Spleen (tissue), 11 donors: ENCODE data around the gene CYBA. TPM values are rescaled to one million over a fixed set of nuclear protein-coding genes. Genes with fewer than 3 reads are reported as not detected.
A peak's percentile ranks its signal among the peaks of the same experiment; 100 is the strongest.

Source experiments
- DNase-seq: peaks from one replicate; pipeline ENCODE4 v3.0.0-alpha.2; 2020
- H3K27ac ChIP-seq, 8 donors: fragments of 200-600 bp; sonication (generic) in 7 of 8; 1 replicate in 4 of 8; 2 replicates in 4 of 8; pipeline versions ENCODE4 v1.5.0 to v1.8.0; 2016 to 2021; ENCODE audit warnings: inconsistent platforms in 4 of 8, mild to moderate bottlenecking in 4 of 8, moderate library complexity in 1 of 8
- H3K27me3 ChIP-seq, 7 donors: fragments of 200-600 bp; sonication (generic) in 6 of 7; replicated peaks in 1 of 7; 1 replicate in 4 of 7; 2 replicates in 3 of 7; pipeline versions ENCODE4 v1.5.0 to v1.8.0; 2016 to 2021; ENCODE audit warnings: inconsistent platforms in 3 of 7, mild to moderate bottlenecking in 1 of 7
- H3K36me3 ChIP-seq, 6 donors: fragments of 200-600 bp; sonication (generic) in 5 of 6; 1 replicate in 4 of 6; 2 replicates in 2 of 6; pipeline versions ENCODE4 v1.5.0 to v1.8.0; 2016 to 2021; ENCODE audit warnings: inconsistent platforms in 2 of 6
- H3K4me1 ChIP-seq, 6 donors: fragments of 200-600 bp; sonication (generic) in 5 of 6; 1 replicate in 3 of 6; 2 replicates in 3 of 6; pipeline versions ENCODE4 v1.5.0 to v1.8.0; 2016 to 2021; ENCODE audit warnings: inconsistent platforms in 3 of 6
- H3K4me3 ChIP-seq, 8 donors: fragments of 200-600 bp; sonication (generic) in 7 of 8; 1 replicate in 4 of 8; 2 replicates in 4 of 8; pipeline versions ENCODE4 v1.5.0 to v1.8.0; 2016 to 2021; ENCODE audit warnings: inconsistent platforms in 4 of 8, mild to moderate bottlenecking in 4 of 8, moderate library complexity in 2 of 8
- H3K9me3 ChIP-seq, 8 donors: fragments of 200-600 bp; sonication (generic) in 7 of 8; 1 replicate in 4 of 8; 2 replicates in 4 of 8; pipeline versions ENCODE4 v1.5.0 to v1.8.0; 2016 to 2021; ENCODE audit warnings: inconsistent platforms in 4 of 8
- POLR2A ChIP-seq, 3 donors: fragments of 450-650 bp; IDR thresholded peaks; one replicate each; pipeline ENCODE4 v1.5.1; 2017; ENCODE audit warnings: antibody characterized with exemption in 3 of 3, mild to moderate bottlenecking in 1 of 3
- POLR2AphosphoS5 ChIP-seq, 3 donors: sonication (generic); formaldehyde crosslinking; IDR thresholded peaks; one replicate each; pipeline ENCODE4 v1.5.1; 2017; ENCODE audit warnings: antibody characterized with exemption in 3 of 3
- WGBS, 5 donors: extraction: QIAGEN DNeasy Blood & Tissue Kit in 3 of 5; methylation state at CpG; one replicate each; pipeline versions ENCODE4 v1.1.5 to v1.1.7; 2013 to 2018; 5-methylcytosine and 5-hydroxymethylcytosine counted together
- intact Hi-C: fragments of 100-400 bp; cut with DNase I; formaldehyde crosslinking; loops from one replicate; pipeline ENCODE4 v1.15.0; 2023; ENCODE audit warnings: low total_unique reads
- polyA plus RNA-seq, 3 donors: library from polyadenylated mRNA; stranded (reverse); fragments of 200-250 nt; gene quantifications; one replicate each; pipeline ENCODE4 v1.2.1, GENCODE V29; 2013
- total RNA-seq, 7 donors: library from RNA; depleted of rRNA in 3 of 7; stranded (reverse); fragments of >200 nt in 3 of 7; fragmentation: NEBNext Ultra II Directional in 4 of 7; extraction: Animal tissue kit (Norgen Biotek cat#: 25700) in 4 of 7; gene quantifications; one replicate each; pipeline versions ENCODE4 v1.1.0 to v1.2.1, GENCODE V29; 2016 to 2021
- TF ChIP-seq, protein P1 (sequence below), 11 experiments: fragments of 200-600 bp in 7 of 11; fragments of 450-650 bp in 4 of 11; sonication (generic) in 4 of 11; IDR thresholded peaks in 8 of 11; conservative IDR thresholded peaks in 3 of 11; 1 replicate in 7 of 11; 2 replicates in 4 of 11; pipeline versions ENCODE4 v1.4.0 to v1.8.0; 2016 to 2021; ENCODE audit warnings: antibody characterized with exemption in 11 of 11, inconsistent platforms in 4 of 11, mild to moderate bottlenecking in 1 of 11
- donor health status: healthy with polysubstance abuse.
- donor health status: DM: no; HTN: no; CAD: no; lungs with moderate emphysema.
- donor health status: DM: no; HTN: no; CAD: no.
- donor health status: Bipolar disorder and iron deficiency.
- donor health status: healthy.
- donor health status: DM: no; HTN: no; CAD: no.
- donor health status: DM: yes; HTN: yes; CAD: no.

Gene CYBA
- total and polyA plus RNA-seq, 10 donors: 557 to 925 (median 644) TPM

DNA sequence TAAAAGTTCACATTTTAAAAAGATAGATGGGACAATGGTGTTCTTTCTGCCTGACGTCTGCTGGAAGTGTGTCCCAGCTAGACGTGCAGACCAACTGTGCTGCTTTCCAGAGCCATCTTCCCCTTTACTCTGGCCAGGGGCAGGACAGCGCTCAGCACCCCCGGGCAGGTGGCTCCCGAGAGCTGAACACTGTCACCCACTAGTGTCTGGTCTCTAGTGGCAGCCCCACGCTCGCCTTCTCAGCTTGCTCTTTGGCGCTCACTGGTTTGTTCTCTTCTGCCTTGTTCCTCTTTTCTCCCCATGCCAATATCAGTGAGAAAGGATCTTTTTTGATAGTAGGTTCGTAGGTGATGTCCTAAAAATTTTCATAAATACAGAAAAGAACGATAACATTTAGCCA lies 54.9 kb downstream of the CYBA start:
- WGBS, 5 donors: 85 to 94% (median 90%) methylated on average over 10 of the region's 10 CpGs
- TF ChIP-seq POLR2A (IDR thresholded peaks at IDR 0.05): no peak
- peak in 1 of 3 donors; percentile 21 for TF ChIP-seq POLR2AphosphoS5 (IDR thresholded peaks at IDR 0.05)
- H3K36me3 ChIP-seq: peaks cover 3 to 82% (median 35%) of the 10 kb centered on the region in 6 donors
- no peaks in the 10 kb centered on the region for H3K27me3 ChIP-seq
- intact Hi-C loops: no loop called here
- H3K4me1 ChIP-seq: peaks cover 7 to 99% (median 60%) of the 10 kb centered on the region in 6 donors
- H3K4me3 ChIP-seq: no peak overlapping the region
- peak overlapping the region in 3 of 8 donors; percentile 55 to 84 (median 57) for H3K27ac ChIP-seq
- no peaks in the 10 kb centered on the region for H3K9me3 ChIP-seq
- no peak for DNase-seq

DNA sequence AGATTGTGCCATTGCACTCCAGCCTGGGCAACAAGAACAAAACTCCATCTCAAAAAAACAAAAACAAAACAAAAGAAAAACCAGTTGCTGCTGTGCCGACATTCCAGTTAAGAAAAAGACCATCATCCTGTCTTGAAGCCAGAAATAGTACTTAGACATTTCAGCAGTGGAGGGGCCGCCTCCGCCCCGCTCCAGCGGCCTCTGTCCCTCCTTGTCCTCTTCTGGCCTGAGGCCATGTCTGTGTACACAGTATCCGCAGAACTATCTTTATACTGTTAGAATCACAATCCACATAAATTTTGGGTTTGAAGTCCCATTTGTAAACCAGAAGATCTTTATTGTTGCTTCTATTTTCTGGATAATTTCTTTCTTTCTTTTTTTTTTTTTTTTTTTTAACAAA lies 55.8 kb downstream of the CYBA start:
- TF ChIP-seq, protein P1, sequence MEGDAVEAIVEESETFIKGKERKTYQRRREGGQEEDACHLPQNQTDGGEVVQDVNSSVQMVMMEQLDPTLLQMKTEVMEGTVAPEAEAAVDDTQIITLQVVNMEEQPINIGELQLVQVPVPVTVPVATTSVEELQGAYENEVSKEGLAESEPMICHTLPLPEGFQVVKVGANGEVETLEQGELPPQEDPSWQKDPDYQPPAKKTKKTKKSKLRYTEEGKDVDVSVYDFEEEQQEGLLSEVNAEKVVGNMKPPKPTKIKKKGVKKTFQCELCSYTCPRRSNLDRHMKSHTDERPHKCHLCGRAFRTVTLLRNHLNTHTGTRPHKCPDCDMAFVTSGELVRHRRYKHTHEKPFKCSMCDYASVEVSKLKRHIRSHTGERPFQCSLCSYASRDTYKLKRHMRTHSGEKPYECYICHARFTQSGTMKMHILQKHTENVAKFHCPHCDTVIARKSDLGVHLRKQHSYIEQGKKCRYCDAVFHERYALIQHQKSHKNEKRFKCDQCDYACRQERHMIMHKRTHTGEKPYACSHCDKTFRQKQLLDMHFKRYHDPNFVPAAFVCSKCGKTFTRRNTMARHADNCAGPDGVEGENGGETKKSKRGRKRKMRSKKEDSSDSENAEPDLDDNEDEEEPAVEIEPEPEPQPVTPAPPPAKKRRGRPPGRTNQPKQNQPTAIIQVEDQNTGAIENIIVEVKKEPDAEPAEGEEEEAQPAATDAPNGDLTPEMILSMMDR (IDR thresholded peaks at IDR 0.05 in 8 of 11, conservative IDR thresholded peaks at IDR 0.05 in 3 of 11): no peak
- TF ChIP-seq POLR2A (IDR thresholded peaks at IDR 0.05) (no peak), POLR2AphosphoS5 (IDR thresholded peaks at IDR 0.05) (no peak)
- WGBS, 5 donors: 74 to 85% (median 82%) methylated on average over 6 of the region's 6 CpGs
- intact Hi-C loops: no loop called here
- no peaks in the 10 kb centered on the region for H3K27me3 ChIP-seq
- H3K9me3 ChIP-seq: no peaks in the 10 kb centered on the region
- H3K4me3 ChIP-seq: no peak overlapping the region
- H3K4me1 ChIP-seq: peaks cover 7 to 91% (median 52%) of the 10 kb centered on the region in 6 donors
- H3K36me3 ChIP-seq: peaks cover 2 to 82% (median 31%) of the 10 kb centered on the region in 6 donors
- H3K27ac ChIP-seq: peak overlapping the region in 5 of 8 donors; percentile 13 to 57 (median 33)
- DNase-seq: no peak

DNA sequence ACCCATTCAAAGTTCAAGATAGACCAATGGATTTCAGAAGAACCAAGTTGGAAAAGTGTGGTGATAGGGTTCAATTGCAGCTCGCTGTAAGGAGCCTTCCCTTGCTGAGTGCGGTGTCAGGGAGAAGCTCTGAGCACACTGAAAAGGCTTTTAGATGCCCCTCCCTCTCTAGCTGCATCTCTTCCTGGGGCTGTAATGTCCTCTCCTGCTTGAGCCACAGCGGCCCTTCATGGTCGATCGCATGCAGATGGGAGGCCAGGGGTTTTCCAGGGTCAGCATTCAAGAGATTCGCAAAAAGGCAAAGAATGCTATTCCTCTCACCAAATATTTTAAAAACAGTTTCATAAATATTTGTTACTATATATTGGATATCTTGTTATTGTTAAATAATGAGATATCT lies 56.9 kb downstream of the CYBA start:
- Histone ChIP-seq H3K27me3 (no peaks in the 10 kb centered on the region), H3K27ac (peak overlapping the region in 5 of 8 donors; percentile 5 to 57 (median 33)), H3K4me3 (no peak overlapping the region), H3K4me1 (peaks cover 3 to 81% (median 40%) of the 10 kb centered on the region in 6 donors), H3K9me3 (no peaks in the 10 kb centered on the region), H3K36me3 (peaks cover 0 to 82% (median 31%) of the 10 kb centered on the region in 6 donors)
- TF ChIP-seq POLR2A (IDR thresholded peaks at IDR 0.05) (no peak), POLR2AphosphoS5 (IDR thresholded peaks at IDR 0.05) (no peak)
- TF ChIP-seq, protein P1 (IDR thresholded peaks at IDR 0.05 in 8 of 11, conservative IDR thresholded peaks at IDR 0.05 in 3 of 11): no peak
- WGBS, 5 donors: 74 to 79% (median 79%) methylated on average over 6 of the region's 6 CpGs
- DNase-seq: no peak
- intact Hi-C loops: no loop called here

DNA sequence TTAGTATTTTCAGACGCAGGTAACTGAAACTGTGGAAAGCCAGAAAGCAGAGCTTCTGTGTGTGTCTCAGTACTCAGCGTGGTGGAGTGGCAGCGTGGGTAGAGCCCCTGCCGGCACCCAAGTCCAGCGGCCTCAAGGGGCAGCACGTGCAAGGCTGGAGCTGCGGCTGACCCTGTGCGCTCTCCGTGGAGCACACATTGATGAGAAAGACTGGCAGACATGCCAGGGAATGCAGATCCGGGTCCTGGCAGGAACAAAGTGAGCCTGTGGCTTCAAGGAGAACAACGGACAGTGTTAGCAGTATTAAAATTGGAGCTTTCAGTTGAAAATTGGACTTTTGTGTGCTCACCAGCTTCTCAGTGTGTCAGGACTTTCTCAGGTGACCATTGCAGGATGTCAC lies 57.4 kb downstream of the CYBA start:
- H3K4me1 ChIP-seq: peaks cover 0 to 77% (median 35%) of the 10 kb centered on the region in 6 donors
- H3K27ac ChIP-seq: peak overlapping the region in 4 of 8 donors; percentile 8 to 57 (median 27)
- H3K4me3 ChIP-seq: no peak overlapping the region
- intact Hi-C loops: no loop called here
- peaks cover 0 to 82% (median 30%) of the 10 kb centered on the region in 6 donors for H3K36me3 ChIP-seq
- TF ChIP-seq POLR2AphosphoS5 (IDR thresholded peaks at IDR 0.05) (peak in 1 of 3 donors; percentile 58), POLR2A (IDR thresholded peaks at IDR 0.05) (no peak)
- TF ChIP-seq, protein P1 (IDR thresholded peaks at IDR 0.05 in 8 of 11, conservative IDR thresholded peaks at IDR 0.05 in 3 of 11): no peak
- WGBS, 5 donors: 75 to 84% (median 76%) methylated on average over 11 of the region's 11 CpGs
- no peaks in the 10 kb centered on the region for H3K27me3 ChIP-seq
- no peaks in the 10 kb centered on the region for H3K9me3 ChIP-seq
- DNase-seq: no peak

Other genes starting within 250 kb of the CYBA start
- 10 to 100 TPM in 4 of 7 donors, 1 to 10 TPM in 3; 4.5 to 25.3 (median 16.2) TPM for gene ZFPM1, start 197.8 kb downstream of the CYBA start, total RNA-seq
- 10 to 100 TPM in 1 of 3 donors, 1 to 10 TPM in 2; 2.3 to 10.2 (median 2.8) TPM for gene ZFPM1, start 197.8 kb downstream of the CYBA start, polyA plus RNA-seq
- 10 to 100 TPM; 24.1 to 65.2 (median 53.6) TPM for gene ZC3H18, start 80.7 kb downstream of the CYBA start, total RNA-seq
- gene ZC3H18, start 80.7 kb downstream of the CYBA start, polyA plus RNA-seq: 10 to 100 TPM; 18.0 to 29.3 (median 18.3) TPM
- 1 to 10 TPM in 1 of 7 donors, under 1 TPM in 1, not detected in 5; 0.82 to 1.2 TPM for gene IL17C, start 12.5 kb downstream of the CYBA start, total RNA-seq
- gene IL17C, start 12.5 kb downstream of the CYBA start, polyA plus RNA-seq: under 1 TPM; 0.39 to 0.64 (median 0.47) TPM
- 10 to 100 TPM; 24.1 to 49.3 (median 35.1) TPM for gene MVD, start 12.0 kb upstream of the CYBA start, total RNA-seq
- 10 to 100 TPM; 35.1 to 74.9 (median 57.3) TPM for gene MVD, start 12.0 kb upstream of the CYBA start, polyA plus RNA-seq
- gene SNAI3, start 35.5 kb upstream of the CYBA start, total RNA-seq: 1 to 10 TPM; 4.8 to 7.6 (median 6.0) TPM
- 1 to 10 TPM; 5.6 to 7.8 (median 7.1) TPM for gene SNAI3, start 35.5 kb upstream of the CYBA start, polyA plus RNA-seq
- 100 to 1,000 TPM in 3 of 7 donors, 10 to 100 TPM in 4; 63.7 to 135 (median 99.1) TPM for gene RNF166, start 55.4 kb upstream of the CYBA start, total RNA-seq
- 100 to 1,000 TPM in 1 of 3 donors, 10 to 100 TPM in 2; 55.7 to 132 (median 75.1) TPM for gene RNF166, start 55.4 kb upstream of the CYBA start, polyA plus RNA-seq
- 10 to 100 TPM in 4 of 7 donors, 1 to 10 TPM in 3; 7.2 to 28.2 (median 11.7) TPM for gene CTU2, start 55.5 kb upstream of the CYBA start, total RNA-seq
- gene CTU2, start 55.5 kb upstream of the CYBA start, polyA plus RNA-seq: 10 to 100 TPM; 16.6 to 24.5 (median 16.8) TPM
- 100 to 1,000 TPM; 154 to 249 (median 199) TPM for gene PIEZO1, start 134.2 kb upstream of the CYBA start, total RNA-seq
- gene PIEZO1, start 134.2 kb upstream of the CYBA start, polyA plus RNA-seq: 100 to 1,000 TPM; 145 to 385 (median 371) TPM
- gene CDT1, start 152.7 kb upstream of the CYBA start, total RNA-seq: 10 to 100 TPM in 2 of 7 donors, 1 to 10 TPM in 5; 1.5 to 17.2 (median 5.3) TPM
- gene CDT1, start 152.7 kb upstream of the CYBA start, polyA plus RNA-seq: 1 to 10 TPM in 2 of 3 donors, under 1 TPM in 1; 1.00 to 3.9 (median 2.5) TPM
- gene APRT, start 160.9 kb upstream of the CYBA start, total RNA-seq: 100 to 1,000 TPM in 3 of 7 donors, 10 to 100 TPM in 4; 84.1 to 112 (median 96.8) TPM
- gene APRT, start 160.9 kb upstream of the CYBA start, polyA plus RNA-seq: 100 to 1,000 TPM; 187 to 259 (median 225) TPM
- 10 to 100 TPM; 37.6 to 71.6 (median 53.4) TPM for gene GALNS, start 205.9 kb upstream of the CYBA start, total RNA-seq
- gene GALNS, start 205.9 kb upstream of the CYBA start, polyA plus RNA-seq: 10 to 100 TPM in 2 of 3 donors, 1 to 10 TPM in 1; 9.7 to 19.5 (median 11.1) TPM
- gene TRAPPC2L, start 206.1 kb upstream of the CYBA start, total RNA-seq: 10 to 100 TPM; 28.9 to 44.1 (median 38.6) TPM
- gene TRAPPC2L, start 206.1 kb upstream of the CYBA start, polyA plus RNA-seq: 10 to 100 TPM; 55.0 to 87.5 (median 74.2) TPM
- gene PABPN1L, start 215.6 kb upstream of the CYBA start, total RNA-seq: 1 to 10 TPM in 1 of 7 donors, under 1 TPM in 2, not detected in 4; 0.72 to 1.3 (median 0.85) TPM
- gene PABPN1L, start 215.6 kb upstream of the CYBA start, polyA plus RNA-seq: under 1 TPM; 0.26 to 0.67 (median 0.29) TPM